Fibroblast of skin of scalp (primary cell): ENCODE results near the gene PARP8.

Experiments used
- DNase-seq: peaks from one replicate; pipeline ENCODE4 v3.0.0-alpha.2; 2013

PARP8 gene

DNA sequence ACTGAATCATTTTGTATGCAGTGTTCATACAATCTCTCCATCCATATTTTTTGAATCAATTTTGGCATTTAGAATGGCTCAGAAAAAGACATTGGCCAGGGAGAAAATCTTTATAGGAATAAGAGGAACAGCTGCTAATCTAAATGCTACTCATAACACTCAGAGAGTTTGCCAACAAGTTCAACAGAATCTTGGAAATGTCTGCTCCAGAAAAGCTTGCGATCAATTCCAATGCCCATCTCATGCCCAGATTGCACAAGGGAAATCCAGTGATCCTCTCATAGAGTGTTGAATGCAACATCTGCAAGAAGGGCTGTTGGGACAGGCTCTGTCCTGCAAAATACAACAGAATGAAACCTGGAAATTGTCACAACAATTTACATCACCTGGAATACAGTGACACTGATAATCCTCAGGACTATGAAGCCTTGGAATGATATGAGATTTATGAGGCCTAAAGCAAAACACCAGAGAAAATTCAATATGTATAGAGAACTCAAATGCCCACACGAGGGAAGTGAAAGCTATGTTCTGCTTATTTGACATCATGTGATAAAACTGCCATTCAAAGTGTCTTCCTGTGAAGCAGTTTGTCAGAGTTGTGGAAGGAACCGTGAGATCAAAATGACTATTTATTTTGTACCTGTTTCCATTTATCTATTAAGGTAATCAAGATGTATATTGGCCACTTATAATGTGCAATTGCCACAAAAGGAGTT, 190.1 kb downstream of the PARP8 start:
- DNase-seq, result no peak

GRCh38 chr5:50863534-50864170, 197.2 kb downstream of the PARP8 start:
- no peak for DNase-seq

DNA sequence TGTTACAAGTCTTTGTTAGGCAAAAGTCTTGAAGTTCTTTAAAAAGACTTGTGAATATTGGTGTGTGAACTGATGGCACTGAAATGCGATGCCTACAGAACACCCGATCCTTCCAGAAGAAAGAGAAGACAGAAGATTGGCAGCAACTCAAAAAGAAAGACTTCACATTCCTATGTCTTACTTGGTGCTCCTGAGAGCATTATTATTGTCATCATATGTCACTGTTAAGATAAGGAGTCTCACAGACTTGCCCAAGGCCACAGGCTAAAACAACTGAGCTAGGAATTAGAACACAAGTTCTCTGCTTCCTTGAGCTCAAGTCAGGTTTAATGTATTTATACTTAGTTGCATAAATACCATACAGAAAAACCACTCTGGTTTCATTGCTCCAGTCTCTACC, 198.0 kb downstream of the PARP8 start:
- no peak for DNase-seq

DNA sequence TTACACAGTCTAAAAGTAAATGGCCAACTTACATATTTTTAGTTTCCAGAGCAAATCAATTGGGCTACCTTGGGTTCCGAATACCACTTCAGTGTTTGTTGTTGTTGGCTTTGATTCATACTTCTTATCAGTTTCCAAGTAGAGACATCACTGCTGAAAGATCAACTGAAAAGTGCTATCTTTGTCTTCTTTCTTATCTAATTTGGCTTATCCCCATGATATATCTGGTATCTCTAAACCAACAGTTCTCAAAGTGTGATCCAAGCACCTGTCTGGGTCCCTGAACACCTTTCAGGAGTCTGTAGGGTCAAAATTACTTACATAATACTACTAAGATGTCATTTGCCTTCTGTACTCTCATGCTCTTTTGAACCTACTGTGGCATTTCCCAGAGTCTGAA, 200.0 kb downstream of the PARP8 start:
- no peak for DNase-seq

DNA sequence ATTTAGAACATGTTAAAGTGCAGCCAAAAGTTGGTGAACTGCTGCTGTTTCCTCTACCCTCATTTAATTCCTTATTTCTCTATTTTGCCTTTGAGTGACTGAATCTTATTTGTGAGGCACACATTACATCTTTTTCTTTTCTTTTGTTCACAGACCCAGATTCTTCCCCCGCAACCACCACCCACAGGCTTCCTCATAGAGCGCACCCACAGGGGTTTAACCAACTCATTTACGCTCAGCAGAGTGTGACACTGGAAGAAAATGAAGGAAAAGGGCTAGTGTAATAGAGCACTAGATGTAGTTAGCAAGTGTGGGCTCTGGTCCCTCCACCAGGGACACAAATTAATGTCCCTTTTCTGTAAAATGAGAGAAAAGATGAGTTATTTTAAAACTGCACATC, 200.7 kb downstream of the PARP8 start:
- no peak for DNase-seq

- no peak for DNase-seq
These were observed 207.3 kb downstream of the PARP8 start for GRCh38 chr5:50873595-50874277.

DNA sequence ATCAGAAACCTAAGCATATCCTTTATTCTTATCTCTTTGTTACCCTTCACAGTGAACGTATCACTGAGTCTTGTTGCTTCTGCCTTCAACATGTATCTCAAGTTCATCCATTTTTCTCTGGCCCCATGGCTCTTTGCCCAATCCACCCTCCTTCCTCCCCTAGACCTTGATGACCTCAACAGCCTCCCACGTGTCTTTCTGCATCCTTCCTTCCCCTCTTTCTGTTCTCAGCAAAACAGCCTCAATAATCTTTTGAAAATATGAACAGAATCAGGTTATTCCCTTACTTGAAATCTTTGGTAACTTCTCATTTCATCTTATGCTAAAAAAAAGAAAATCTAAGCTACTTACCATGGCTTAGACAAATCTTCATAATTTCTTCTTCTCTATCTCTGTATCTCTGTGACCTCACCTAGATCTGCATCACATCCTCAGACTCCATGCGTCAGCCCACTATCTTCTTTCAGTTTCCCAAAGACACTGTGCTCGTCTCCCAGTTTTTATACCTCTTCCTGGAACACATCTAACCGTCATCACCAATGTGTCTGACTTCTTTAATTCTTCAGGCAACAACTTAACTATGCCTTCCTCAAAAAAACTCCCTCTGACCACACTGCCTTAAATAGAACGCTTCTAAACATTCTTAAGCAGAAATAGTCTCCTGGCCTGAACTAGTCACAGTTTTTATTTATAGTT, 208.0 kb downstream of the PARP8 start:
- no peak for DNase-seq

GRCh38 chr5:50875002-50875344, 208.5 kb downstream of the PARP8 start:
- DNase-seq, result no peak

GRCh38 chr5:50878470-50878869, 212.0 kb downstream of the PARP8 start:
- DNase-seq, result no peak

DNA sequence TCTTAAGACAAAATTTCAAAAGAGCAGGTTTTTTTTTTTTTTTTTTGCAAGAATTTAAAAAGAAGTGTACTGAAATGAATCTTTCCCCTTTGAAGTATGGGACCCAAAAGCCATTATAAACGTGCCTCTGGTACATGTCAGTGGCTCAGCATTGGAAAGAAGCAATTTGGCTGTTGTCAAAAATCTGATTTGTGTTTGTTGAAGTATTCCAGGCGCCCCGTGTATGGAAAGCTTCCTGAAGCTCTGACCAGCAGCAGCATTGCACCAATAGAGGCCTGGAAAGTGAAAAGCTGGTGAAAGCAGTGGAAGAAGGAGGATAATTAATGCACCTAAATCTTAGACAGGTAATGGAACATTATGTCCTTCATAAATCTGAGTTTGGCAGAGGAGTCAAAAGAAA, 215.0 kb downstream of the PARP8 start:
- DNase-seq, result no peak

DNA sequence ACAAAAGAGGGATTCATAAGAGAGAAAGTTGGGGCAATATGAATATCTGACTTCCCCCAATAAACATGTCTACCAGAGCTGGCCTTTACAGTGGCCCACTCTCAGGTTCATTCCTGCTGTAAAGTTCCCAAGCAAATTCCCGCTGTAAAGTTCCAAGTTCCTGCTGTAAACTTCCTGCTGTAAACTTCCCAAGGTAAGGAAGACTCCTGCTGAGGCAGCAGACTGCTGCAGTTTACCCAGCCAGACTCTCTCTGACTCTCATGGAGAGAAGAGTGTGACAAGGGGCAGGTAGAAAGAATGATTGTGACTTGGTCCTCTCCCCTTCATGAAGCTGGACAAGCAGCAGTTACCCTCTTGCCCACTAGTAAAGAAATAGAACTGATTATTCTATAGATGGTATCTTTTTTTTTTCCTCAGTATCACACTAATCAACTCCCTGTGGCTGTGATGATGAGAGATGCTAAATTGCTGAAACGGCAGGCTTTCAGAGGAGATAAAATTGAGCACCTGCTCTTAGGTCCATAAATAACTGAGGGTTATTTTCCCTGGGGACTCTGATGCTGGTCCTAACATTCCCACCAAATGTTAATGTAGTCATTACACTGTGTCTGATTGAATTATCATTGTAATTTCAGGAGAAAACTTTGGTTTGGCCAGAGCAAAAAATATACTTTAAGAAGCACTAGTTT, 220.4 kb downstream of the PARP8 start:
- DNase-seq, result no peak

GRCh38 chr5:50887889-50888633, 221.6 kb downstream of the PARP8 start:
- DNase-seq, result no peak

- DNase-seq, result no peak
These were observed 222.3 kb downstream of the PARP8 start for GRCh38 chr5:50888751-50889150.

- peak; percentile 1 for DNase-seq
These were observed 223.4 kb downstream of the PARP8 start for GRCh38 chr5:50889790-50890189.
